HG03457 (cell line): ENCODE results near the gene LINGO3.
"Not testable (repeated sequence)": the region's sequence is repeated elsewhere in the genome, so short reads cannot be mapped to it uniquely, and the experiment has no call there.

ENCODE experiments used
- ATAC-seq: cut with Tn5 transposase; IDR thresholded peaks from one replicate; pipeline ENCODE4 v1.9.1; 2021; ENCODE audit warnings: moderate number of reproducible peaks; ENCODE audit not compliant: unreplicated experiment

LINGO3 gene

DNA sequence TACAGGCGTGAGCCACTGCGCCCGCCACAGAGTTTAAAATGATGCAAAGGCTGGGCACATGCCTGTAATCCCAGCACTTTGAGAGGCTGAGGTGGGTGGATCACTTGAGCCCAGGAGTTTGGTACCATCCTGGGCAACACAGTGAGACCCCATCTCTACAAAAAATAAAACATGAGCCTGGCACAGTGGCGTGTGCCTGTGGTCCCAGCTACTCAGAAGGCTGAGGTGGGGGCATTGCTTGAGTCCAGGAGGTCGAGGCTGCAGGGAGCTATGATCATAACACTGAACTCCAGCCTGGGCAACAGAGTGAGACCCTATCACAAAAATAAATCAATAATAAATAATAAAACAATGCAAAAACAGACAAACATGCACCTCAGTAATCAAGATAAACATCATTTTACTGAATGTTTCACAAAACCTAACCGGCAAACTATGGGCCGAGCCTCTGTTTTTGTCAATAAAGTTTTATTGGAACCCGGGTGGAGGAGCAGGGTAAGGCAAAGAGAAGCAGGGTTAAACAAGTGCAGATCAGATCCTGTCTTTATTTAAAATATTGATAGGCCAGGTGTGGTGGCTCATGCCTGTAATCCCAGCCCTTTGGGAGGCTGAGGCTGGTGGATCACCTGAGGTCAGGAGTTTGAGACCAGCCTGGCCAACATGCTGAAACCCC is 24.0 kb downstream of the LINGO3 start:
- ATAC-seq = no peak

DNA sequence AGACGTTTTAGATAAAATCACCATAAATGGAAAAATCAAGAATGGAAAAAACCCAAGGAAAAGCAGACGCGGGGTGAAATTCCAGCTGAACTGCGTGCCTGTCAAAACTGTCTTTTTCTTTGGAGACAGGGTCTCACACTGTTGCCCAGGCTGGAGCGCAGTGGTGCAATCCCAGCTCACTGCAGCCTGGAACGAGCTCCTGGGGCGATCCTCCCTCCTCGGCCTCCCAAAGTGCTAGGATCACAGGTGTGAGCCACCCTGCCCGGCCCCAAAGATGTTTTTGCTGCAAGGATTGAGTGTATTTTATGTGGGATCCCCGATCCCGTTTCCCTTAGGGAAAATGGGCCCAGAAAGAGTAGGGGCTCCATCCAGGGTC is 25.1 kb downstream of the LINGO3 start:
- no peak for ATAC-seq

- ATAC-seq = no peak
Measured at GRCh38 chr19:2282062-2282861, 25.7 kb downstream of the LINGO3 start, which contains the start of gene PEAK3. TSS of gene PEAK3 (minus strand) at chr19:2282175. CDS start at chr19:2280931, 1,244 bp downstream.

DNA sequence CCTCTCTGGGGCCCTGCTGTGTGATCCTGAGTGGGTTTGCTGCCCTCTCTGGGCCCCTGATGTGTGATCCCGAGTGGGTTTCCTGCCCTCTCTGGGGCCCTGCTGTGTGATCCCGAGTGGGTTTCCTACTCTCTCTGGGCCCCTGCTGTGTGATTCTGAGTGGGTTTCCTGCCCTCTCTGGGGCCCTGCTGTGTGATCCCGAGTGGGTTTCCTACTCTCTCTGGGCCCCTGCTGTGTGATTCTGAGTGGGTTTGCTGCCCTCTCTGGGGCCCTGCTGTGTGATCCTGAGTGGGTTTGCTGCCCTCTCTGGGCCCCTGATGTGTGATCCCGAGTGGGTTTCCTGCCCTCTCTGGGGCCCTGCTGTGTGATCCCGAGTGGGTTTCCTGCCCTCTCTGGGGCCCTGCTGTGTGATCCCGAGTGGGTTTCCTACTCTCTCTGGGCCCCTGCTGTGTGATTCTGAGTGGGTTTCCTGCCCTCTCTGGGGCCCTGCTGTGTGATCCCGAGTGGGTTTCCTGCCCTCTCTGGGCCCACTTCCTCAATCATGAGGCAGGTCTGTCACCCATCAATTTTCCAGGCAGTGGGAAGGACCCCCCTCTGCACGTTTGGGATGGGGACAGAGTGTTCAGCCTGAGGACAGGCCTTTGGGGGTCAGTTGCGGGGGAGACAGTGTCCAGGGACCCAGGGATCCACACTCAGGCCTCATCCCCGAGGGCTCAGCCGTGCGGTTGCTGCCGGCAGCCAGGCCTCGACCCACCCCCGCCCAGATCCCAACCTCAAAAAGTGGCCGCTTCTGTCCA is 26.5 kb downstream of the LINGO3 start:
- ATAC-seq = not testable (repeated sequence)

- no peak for ATAC-seq
Measured at GRCh38 chr19:2280633-2281264, 27.2 kb downstream of the LINGO3 start.

GRCh38 chr19:2278459-2279158 is 29.3 kb downstream of the LINGO3 start:
- ATAC-seq = no peak

DNA sequence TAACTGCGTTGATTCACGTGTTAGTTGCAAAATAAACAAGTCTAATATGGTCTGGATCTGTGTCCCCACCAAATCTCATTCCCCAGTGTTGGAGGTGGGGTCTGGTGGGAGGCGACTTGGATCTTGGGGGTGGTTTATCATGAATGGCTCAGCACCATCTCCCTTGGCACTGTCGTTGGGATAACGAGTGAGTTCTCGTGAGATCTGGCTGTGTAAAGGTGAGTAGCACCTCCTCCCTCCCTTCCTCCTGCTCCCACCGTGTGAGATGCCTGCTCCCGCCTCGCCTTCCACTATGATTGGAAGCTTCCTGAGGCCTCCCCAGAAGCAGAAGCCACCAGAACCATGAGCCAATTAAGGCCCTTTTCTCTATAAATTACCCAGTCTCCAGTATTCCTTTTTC is 30.8 kb downstream of the LINGO3 start:
- no peak for ATAC-seq

- ATAC-seq = no peak
Measured at GRCh38 chr19:2276429-2276986, 31.4 kb downstream of the LINGO3 start.

DNA sequence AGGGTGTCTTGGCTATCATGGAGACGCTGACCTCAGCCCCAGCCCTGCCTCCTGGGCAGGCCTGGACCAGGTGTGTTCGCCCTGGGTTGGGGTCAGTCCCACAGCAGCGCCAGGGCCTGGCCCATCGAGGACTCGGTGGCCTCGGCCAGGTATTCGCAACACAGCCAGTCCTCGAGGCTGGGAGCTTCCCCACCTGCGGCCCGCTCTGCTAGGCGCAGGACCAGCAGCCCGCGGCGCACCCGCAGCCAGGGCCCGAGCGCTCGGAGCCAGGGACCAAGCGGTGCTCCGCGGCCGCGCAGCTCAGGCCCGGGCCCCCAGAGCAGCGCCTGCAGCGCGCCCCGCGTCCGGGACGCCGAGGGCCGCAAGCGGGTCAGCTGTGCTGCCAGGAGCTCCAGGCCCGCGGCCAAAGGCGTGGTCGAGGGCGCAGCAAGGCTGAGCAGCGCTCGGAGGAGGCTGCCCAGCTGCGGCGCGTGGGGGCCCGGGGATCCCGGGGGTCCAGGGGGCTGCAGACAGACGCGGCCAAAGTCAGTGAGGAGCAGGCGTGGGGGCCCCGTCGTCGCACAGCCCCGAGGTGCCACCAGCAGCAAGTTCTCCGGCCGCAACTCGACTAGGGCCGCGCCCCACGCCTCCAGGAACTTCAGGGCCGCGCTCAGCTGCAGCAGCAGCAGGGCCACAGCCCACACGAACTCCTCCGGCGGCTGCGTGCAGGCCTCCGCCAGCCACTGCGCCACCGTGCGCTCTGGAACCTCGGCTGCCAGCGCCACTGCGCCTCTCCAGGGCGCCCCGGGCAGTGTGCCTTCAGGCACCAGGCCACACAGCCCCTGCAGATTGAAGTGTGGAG is 32.1 kb downstream of the LINGO3 start:
- ATAC-seq = no peak

- no peak for ATAC-seq
Measured at GRCh38 chr19:2274931-2275535, 32.9 kb downstream of the LINGO3 start.

- no peak for ATAC-seq
Measured at GRCh38 chr19:2274185-2274711, 33.7 kb downstream of the LINGO3 start.

DNA sequence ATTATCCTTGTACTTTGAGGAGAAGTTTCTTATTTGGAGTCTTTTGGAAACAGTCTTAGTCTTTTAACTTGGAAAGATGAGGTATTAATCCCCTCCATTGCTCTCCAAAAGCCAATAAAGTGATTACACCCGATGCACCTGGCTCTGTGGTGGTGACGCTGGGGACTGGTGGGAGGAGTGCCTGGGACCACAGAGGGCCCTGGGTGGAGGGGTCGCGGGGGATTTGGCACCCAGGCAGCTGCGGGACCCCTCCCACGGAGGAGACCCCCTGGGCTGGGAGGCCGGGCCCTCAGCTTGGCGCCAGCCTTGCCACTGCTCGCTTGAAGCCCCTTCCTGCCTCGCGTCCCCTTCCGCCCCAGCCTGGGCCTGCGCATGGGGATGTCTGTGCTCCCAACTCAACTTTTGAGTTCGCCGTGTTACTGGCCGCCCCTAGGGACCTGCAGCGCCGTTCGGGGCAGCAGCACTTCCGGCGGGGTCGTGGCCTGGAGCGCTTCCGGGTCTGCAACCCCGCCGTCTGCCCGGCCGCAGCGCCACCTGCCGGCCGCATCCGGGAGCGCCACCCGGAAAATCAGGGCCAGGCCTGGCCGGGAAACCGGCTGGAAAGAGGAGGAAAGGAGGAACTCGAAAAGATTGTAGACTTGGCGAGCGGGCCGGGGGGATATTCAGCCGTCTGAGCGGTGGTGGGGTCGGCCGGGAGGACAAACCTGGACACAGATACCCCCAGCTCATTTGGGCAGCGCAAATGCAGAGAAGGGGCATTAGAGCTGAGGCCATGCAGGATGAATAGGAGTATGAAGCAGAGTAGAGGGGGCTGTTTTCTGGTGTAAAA is 34.4 kb downstream of the LINGO3 start:
- no peak for ATAC-seq

DNA sequence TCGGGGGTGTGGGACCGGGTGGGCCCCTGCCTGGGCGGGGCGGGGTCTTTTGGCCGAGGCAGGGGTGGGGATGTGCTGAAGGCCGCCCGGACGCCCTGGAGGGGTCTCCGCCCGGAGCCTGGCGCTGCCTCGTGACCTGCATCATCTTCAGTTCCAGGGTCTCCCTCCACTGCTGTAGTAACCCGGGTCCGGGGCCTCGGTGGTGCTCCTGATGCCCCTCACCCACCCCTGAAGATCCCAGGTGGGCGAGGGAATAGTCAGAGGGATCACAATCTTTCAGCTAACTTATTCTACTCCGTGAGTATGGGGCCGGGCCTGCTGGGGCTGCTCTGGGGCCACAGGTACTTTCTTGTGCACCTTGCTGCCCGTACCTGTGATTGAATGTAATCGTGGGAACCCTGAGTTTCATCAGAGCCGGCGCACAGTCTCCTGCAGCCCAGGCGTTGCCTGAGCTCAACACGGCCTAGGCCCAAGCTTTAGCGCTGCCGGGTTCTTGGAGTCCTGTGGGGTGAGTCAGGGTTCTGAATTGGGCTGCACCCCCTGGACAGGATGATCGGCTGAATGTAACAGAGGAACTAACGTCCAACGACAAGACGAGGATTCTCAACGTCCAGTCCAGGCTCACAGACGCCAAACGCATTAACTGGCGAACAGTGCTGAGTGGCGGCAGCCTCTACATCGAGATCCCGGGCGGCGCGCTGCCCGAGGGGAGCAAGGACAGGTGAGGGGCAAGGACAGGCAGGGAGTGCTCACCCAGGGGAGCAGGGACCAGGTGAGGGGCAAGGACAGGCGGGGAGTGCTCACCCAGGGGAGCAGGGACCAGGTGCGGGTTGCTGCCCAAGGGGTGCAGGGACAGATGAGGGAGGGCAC is 36.5 kb downstream of the LINGO3 start:
- no peak for ATAC-seq

DNA sequence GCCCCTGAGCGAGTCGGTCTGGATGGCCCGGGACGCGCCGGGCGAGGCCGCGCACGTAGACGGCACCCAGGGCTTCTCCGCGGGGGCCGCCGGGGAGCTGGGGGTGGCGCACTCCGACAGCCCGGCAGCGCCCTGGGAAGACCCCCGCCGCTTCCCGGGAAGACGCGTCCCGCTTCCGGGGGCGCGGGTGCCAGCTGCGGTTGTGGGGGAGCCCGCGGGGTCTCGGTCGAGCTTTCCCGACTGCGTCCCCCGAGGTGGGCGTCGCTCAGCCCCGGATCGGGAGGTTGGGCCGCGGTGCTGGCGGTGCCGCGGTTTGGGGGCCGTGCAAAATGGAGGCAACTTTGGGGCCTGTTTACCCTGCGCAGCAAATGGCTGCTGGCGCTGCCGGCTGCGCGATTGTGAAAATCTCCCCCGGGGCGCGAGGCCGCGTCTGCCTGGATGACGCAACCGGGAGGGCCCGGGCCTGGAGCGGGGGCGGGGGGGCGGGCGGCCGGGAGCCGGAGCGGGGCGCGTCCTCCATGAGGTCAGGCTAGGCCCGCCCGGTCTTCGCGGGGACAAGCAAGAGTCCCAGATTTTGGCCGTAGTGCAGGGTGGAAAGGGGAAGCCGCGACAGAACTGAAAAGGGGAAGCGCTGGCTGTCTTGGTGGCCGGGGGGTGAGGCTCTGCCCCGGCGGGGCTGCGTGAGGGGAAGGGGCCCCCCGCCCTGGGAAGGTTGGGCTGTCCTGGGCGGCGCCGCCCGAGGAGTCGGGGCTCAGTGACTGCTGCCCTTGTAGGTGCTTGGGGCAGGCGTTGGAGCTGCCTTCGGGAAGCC is 37.3 kb downstream of the LINGO3 start:
- no peak for ATAC-seq

- no peak for ATAC-seq
Measured at GRCh38 chr19:2270157-2270422, 37.9 kb downstream of the LINGO3 start.
